Astrocyte of the spinal cord (primary cell): ENCODE results near the gene ZRSR2.

Experiments used
- DNase-seq: peaks from one replicate; pipeline ENCODE4 v3.0.0; 2011; ENCODE audit warnings: low read depth, low spot score
- H3K4me3 ChIP-seq: 2 replicates; pipeline ENCODE4 v1.5.1; 2011; ENCODE audit warnings: low read depth, mild to moderate bottlenecking, low read length, moderate library complexity
- in situ Hi-C: cut with HindIII; loops from 2 replicates; pipeline ENCODE4 v1.10.0; 2017; ENCODE audit warnings: low sequenced_read_pairs
- TF ChIP-seq, protein P1 (sequence below): IDR thresholded peaks from 2 replicates; pipeline ENCODE4 v1.5.1; 2012; ENCODE audit warnings: low read depth, mild to moderate bottlenecking, low read length, inconsistent platforms

Gene ZRSR2

DNA sequence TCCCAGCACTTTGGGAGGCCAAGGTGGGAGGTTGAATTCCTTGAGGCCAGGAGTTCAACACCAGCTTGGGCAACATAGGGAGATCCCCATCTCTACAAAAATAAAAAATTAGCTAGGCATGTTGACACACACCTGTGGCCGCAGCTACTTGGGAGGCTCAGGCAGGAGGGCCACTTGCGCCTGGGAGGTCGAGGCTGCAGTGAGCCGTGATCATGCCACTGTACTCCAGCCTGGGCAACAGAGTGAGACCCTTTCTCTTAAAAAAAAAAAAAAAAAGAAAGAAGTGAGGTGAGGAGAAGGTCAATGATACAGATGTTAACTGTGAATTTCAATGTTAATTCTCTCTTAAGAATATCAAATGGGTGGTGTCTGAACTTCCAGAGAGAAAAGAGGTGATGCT lies 79.4 kb downstream of the ZRSR2 start:
- in situ Hi-C loops, result no loop called here
- no peak overlapping the region for H3K4me3 ChIP-seq
- TF ChIP-seq, protein P1, sequence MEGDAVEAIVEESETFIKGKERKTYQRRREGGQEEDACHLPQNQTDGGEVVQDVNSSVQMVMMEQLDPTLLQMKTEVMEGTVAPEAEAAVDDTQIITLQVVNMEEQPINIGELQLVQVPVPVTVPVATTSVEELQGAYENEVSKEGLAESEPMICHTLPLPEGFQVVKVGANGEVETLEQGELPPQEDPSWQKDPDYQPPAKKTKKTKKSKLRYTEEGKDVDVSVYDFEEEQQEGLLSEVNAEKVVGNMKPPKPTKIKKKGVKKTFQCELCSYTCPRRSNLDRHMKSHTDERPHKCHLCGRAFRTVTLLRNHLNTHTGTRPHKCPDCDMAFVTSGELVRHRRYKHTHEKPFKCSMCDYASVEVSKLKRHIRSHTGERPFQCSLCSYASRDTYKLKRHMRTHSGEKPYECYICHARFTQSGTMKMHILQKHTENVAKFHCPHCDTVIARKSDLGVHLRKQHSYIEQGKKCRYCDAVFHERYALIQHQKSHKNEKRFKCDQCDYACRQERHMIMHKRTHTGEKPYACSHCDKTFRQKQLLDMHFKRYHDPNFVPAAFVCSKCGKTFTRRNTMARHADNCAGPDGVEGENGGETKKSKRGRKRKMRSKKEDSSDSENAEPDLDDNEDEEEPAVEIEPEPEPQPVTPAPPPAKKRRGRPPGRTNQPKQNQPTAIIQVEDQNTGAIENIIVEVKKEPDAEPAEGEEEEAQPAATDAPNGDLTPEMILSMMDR, result no peak
- DNase-seq, result no peak

DNA sequence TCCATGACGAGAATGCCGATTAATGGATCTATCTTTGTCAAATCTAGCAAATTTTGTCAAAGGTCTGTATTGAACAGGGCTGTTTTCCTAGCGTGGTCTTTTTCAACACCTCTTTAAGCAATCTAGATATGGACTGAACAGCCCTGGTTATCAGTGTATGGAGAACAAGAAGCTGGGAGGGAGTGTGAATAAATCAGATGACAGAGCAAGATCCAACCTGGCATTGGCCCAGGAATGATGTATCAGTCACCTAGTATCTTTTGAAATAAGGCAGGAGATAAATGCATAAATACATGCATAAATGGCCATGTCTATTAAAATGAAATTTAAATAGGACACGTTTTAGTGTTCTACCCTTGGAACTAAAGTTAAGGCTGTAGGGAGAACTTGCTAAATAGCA lies 80.0 kb downstream of the ZRSR2 start:
- in situ Hi-C loops, result no loop called here
- H3K4me3 ChIP-seq, result no peak overlapping the region
- DNase-seq, result no peak
- TF ChIP-seq, protein P1, result no peak
